GM10847 (cell line): ENCODE measurements around the gene PI4KB.

ENCODE experiments used
- POLR2A ChIP-seq: IDR thresholded peaks from 2 replicates; pipeline ENCODE4 v1.6.1; 2011; ENCODE audit not compliant: insufficient read length; ENCODE audit errors: extremely low read depth

Gene PI4KB

DNA sequence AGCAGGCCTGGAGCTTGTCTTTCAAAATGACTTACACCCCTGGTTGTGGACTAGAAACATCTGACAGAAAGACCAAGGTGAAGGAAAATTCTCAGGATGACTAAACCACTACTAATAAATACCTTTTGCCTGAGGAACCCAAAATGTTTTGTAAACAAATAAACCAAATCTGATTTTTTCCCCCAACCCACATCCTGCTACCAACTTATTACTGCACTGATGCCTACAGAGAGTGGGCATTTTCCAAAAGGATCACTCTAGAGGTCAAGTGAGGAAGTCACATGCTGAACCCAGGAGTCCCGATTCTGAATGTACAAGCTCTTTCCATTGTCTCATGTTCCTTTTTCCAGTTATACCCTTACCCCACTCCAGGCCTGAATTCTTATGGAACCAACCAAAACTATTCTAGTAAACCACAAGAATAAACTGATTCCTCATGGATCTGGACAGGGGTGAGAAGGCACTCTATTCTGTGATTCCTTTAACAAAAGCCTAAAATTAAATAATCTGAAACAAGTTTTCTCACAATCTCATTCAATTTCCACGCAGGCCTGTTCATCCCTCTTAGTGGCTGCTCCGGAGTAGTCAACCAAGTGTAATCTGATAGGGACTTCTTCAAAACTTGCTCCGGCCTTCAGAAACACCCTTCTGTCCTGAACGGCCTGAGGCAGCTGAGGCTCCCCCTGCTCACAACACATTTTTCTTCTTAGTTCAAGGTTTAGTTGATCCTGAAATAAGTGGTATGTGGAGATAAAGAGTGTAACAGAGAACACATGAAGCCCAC, 1.4 kb downstream of the PI4KB start:
- TF ChIP-seq POLR2A: no peak

DNA sequence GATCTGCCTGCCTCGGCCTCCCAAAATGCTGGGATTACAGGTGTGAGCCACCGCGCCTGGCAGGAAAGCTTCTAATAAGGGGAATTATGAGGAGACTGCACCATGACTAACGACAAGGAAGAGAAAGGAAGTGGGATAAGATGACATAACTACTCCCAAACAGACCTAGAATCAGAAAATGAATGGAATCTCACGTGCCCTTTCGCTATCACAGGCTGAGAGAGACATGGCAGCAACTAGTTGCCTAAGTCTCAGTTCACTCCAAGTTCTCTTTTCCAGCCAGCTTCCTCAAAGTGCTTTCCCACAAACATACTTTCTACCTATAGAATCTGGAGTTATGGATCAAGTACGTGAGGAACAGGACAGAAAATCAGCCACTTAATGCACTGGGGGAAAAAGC, 2.0 kb downstream of the PI4KB start:
- no peak for TF ChIP-seq POLR2A

DNA sequence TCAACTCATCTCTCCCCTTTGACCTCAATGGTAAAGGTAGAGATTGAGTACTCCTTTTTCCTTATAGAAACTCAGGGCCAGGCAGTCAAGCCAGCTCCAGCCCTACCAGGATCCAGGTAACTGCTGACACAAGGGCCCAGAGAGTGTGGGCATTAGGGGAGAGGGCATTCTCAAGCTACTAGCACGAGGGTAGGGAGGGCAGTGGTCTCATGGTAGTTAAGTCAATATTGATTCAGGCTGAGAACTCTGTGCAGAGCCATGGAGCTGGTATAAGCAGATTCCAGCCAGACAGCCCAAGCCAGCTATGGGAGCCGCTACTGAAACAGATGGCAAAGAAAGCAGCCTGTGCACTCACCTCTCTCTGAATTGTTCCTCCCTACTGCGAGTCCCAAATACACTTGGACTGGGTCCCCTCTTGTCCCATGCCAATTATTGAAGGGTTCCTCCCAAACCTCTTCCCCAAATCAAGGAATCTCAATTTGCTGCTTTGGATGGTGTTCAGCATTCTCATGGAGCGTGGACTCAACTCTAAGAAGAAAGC, 2.8 kb downstream of the PI4KB start:
- TF ChIP-seq POLR2A: no peak

DNA sequence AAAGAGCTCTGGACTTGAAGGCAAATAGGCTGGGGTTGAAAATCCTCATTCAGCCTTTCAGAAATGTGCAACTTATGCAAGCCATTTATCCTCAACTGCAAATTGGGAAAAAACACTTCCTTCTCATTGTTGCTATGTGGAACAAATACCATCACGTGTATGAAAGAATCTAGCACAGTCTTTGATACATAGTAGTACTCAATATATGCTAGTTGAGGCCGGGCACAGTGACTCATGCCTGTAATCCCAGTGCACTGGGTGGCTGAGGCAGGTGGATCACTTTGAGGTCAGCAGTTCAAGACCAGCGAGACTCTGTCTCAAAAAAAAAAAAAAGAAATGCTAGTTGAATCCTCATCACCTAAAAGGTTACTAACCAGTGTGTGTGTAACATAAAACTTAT, 8.2 kb downstream of the PI4KB start:
- TF ChIP-seq POLR2A: no peak

DNA sequence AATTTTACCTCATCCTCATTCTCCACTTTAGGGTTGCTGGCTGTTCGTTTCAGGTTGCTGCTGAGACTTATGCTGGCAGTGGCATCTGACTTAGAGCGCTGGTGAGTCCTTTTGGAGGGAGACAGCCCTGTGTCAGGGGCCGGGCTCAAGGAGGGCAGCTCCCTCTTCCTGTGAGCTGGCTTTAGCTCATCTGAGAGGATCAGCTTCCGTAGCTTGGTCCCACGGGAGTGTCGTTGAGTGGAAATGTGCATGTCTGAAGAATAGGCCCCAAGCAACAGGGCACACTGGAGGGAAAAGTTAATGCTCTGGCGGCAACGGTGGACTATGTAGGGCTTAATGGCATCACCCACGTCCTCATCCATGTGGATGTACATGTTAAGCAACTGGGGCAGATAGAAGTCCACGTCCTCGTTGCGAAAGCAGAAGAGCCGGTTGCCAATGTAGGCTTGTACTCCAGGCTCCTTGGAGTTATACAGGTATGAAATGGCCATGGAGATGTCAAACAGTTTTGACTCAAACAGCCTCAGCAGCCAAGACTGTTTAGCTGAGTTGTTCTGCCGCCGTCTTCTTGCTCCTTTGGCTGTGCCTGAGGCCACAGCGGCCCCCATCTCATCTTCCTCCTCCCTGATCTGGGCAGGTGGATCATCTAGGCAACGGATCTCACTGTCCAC, 11.5 kb downstream of the PI4KB start:
- TF ChIP-seq POLR2A: no peak

DNA sequence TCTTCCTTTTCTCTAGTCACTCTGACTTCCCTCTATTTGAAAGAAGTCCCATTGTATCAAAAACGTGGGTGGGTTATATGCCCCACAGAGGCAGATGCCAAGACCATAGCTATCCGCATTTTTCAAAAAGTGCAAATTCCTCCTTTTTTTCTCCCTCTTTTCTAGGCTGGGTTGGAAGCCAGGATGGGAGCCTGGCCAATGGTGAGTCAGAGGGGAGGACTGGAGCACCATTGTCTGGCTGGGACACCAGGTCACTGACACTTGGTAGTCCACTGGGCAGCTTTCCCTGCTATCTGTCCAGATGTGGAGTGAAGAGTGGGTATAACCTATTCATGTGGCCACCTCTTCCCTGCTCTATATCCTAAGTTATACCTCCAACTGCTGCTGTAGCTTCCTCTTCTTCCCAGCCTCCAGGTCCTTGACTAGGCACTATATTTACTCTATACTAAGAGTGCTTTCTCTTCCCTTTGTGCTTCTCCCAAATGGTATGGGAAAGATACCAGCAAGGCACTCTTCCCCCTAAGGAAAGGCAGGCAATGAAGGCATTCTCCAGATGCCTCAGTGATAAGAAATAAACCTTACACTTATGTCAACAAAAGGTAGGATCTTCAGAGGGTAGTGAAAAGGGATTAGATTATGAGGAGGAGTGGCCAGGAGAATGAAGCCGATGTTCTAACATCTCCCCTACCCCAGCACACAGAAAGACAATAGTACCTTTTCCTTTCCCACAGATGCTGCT, 12.9 kb downstream of the PI4KB start:
- TF ChIP-seq POLR2A: no peak

DNA sequence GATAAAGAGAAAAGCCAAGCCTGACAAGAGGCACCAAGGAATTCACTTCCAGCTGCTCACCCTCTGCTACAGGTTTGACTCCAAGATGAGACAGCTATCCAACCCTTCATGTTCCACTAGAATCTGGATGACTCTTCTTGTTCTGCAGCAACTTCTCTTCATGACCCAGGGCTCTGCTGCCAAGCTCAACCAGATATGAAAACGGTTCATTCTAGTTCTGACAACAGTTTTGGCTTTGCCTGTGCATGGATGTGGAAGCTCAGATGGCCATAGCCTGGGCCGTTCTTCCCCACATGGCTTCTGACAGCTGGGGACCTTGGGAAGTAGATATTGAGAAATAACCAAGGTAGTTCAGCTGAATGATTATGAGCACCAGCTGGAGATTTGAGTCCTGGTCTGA, 13.7 kb downstream of the PI4KB start:
- TF ChIP-seq POLR2A: no peak

DNA sequence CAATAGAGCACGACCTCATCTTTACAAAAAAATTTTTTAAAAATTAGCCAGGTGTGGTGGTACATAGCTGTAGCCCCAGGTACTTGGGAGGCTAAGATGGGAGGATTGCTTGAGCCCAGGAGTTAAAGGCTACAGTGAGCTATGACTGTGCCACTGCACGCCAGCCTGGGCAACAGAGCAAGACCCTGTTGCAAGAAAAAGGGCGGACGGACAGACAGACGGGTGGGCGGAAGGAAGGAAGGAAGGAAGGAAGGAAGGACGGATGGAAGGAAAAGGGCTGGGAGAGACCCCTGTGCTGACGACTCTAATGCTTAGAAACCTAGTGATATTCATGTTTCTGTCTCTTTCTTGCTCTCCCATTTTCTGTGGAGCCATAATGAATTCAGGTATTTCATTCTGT, 14.4 kb downstream of the PI4KB start:
- no peak for TF ChIP-seq POLR2A

DNA sequence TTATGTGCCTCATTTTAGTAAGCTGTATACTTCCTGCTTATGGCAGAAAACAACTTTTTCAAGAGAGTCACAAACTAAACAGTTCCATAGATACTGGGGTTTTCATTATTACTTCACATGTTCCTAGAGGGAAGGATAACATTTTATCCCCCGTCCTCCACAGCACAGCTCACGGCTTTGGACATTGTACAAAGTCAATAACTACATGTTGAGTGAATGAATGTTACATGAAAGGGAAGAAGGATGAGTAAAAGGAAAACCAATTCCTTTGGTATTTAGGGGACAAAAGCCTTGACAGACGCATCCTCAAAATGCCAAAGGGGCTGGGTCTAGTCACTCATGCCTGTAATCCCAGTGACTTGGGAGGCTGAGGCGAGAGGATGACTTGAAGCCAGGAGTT, 14.8 kb downstream of the PI4KB start:
- TF ChIP-seq POLR2A: no peak

DNA sequence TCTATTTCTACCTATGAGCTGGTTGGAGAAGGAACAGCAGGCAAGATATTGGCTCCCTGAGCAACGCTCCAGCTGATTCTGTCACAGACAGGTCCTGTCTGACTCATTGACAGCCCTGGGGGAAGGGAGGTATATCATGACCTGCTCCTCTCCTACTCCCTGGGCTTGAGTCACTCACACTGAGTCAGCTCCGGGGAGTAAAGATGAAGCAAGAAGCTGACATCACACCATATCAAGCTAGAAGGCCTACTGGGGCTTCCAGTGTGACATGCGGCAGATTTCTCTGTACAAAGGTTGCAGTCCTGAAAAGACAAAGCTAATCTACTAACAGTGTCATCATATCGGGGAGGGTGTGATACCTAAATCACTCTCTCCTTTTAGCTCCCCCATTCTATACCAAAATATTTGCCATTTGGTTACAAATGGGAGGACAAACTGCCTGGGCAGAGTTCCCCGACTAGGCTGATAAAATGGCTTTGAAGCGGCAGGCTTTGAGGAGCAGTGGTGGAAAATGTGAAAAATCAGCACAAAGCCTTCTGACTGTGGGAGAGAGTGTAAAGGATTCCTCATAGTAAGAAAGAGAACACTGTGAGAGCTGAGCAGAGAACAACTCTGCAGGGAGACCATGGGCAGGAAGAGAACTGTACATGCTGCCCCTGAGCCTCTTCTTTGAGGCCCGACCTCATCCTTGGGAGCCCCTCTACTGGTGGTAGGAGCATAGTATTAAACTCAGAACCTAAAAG, 15.5 kb downstream of the PI4KB start:
- TF ChIP-seq POLR2A: no peak

DNA sequence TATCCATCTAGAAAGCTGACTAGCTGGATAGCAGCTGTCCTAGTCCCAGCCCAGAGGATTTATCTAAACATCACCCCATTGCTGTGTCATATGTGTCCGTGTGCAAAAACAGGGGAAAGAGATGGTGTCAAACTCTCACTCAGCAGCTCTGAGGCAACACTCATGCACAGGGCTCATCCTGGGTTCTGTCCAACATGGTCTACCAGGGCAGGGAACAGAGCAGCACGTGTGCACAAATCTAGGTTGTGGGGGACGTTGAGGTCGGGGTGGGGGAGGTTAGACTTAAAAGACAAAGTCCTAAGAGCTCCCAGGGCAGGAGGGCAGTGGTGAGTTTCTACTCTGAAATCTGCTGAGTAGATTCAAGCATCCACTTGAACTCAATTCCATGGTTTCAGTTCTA, 16.2 kb downstream of the PI4KB start:
- TF ChIP-seq POLR2A: no peak

DNA sequence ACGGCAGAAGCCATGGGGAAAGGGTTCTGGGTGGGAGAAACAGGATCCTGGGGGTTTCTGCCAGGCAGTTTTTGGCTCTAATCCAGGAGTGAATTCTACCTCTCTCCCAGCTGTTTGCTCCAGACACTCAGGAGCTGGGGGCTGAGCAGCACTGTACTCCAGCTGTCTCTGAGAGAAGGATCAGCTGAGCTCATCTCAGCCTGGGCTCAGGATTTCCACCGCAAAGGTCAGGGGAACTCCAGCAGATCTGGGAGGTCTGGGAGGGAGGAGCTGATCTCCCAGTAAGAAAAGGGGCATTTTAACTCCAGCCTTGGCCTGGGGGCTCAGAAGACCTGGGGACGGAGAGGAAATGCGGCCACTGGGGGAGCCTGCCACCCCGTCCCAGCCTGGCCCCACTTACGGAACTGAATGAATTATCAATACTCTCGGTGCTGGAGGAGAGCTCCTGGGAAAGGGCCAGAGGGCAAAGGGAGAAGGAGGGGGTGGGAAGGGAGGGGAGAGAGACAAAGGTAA, 17.3 kb downstream of the PI4KB start:
- TF ChIP-seq POLR2A: no peak

DNA sequence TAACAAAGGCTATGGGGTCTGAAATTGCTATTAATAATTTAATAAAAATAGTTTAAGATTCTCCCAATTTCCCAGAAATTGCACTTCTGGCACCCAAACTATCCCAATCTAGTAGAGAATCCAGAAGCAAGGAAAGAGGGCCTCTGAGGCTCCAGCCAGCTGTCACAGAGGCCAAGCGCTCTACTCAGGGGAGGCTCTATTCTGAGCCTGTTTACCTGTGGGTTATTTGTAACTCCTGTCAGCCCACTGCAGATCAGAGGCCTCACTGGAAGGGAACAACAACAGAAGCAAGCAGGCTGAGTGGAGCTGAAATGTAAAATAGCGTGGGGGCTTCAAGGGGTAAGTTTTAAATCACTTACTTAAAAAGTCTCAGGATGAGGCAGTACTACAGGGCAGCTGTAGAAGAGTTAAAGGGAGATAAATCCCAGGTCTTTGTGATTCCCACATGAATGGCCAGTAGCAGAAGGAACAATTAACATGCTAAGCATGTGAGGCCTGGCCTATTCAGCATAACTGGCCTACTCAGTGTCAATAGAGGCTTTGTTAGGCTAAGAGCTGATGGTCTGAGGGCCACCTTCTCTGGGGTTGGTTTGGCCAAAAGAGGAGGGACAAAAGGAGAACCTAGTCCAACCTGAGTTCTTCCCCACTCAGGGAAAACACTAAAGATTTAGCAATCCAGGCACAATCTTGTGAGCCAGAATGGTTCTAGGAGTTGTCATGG, 32.3 kb downstream of the PI4KB start:
- no peak for TF ChIP-seq POLR2A

DNA sequence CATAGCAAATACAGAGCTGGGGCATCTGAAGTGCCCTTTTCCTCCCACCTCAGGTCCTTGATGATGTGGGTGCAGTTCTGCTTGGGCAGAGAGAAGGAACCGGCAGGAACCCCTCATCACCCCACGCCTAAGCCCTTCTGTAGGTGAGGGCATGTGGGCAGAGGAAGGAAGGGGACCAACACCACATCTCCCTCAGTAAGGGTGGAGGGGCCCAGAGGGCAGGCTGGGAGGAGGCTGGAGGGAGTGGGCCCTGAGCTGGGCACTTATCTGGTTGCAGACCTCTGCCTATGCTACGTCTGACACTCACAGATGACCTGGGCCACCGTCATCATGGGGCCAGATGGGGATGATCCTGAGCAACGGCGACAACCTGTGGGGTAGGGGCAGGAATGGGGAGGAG, 34.1 kb downstream of the PI4KB start:
- TF ChIP-seq POLR2A: no peak
